Measurements from ENCODE around the gene EXOC3L1. TPM values are rescaled to one million over a fixed set of nuclear protein-coding genes. Genes with fewer than 3 reads are reported as not detected.
A peak's percentile ranks its signal among the peaks of the same experiment; 100 is the strongest.

Gene EXOC3L1
- total RNA-seq, 4 donors from 2014 or later, result 3.0 to 6.7 TPM; not detected in 2

DNA sequence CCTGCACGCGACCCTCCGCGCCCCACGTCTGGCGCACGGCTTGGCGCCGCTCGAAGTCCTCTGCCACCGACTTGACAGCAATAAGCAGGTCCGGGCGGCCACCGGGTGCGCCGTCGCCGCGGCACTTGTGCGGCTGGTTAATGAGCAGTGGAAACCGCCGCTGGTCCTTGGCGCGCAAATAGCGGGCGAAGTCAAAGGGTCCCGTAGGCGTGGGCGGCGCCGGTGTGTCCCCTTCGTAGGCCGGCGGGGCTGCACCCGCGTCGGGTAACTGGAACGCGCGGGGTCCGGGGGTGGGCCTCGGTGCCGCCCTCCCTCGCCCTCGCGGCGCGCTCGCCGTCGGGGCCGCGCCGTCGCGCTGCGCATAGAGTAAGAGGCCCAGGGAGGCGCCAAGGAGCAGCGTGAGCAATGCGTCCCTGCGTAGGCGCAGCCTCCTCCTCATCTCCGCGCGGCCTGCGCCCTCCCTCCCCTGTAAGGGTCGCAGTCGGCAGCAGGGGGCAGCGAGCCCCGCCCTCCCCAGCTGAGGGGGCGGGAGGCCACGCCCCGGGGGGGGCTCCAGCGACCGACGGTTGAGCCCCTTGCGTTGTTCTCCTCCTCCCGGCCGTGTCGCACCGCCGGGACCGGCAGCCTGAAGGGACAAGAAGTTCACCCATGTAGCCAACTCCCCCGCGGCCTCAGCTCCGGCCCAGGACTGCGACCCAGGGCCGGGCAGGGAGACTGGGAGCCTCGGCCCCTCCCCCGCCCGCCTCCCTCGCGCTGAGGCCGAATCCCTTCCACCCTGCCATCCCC is 39.7 kb downstream of the EXOC3L1 start:
- Histone ChIP-seq H3K27me3 (peaks cover 16% of the 10 kb centered on the region), H3K9me3 (no peaks in the 10 kb centered on the region), H3K36me3 (peaks cover 0 to 14% (median 0%) of the 10 kb centered on the region in 4 donors), H3K4me1 (peaks cover 11 to 22% (median 18%) of the 10 kb centered on the region in 4 donors), H3K27ac (peak overlapping the region; percentile 80 to 92 (median 87)), H3K4me3 (peak overlapping the region; percentile 30 to 66 (median 52))
- 14% methylated on average over 36 of the region's 94 CpGs; no CpG with 5 or more reads in 1 of the 2 donors for WGBS, 2 donors (ENCODE audit: low coverage in 1 of 2)
- intact Hi-C loops (cut with DNase I; ENCODE audit: low total_unique reads) (no loop called here), in situ Hi-C loops (cut with MboI; ENCODE audit: low pct_ligation_motif_present in 1 of 4, low pct_unique_long_range_greater_than_20kb in 1 of 4, low sequenced_read_pairs in 3 of 4) (loop anchor here in 3 of 4 donors (10.0 to 25.0 kb wide), 3 partner anchors 135 to 188 kb away; partner anchors contain the start of genes CES3 (in 1 of the 3) and CES4A (in 1 of the 3))
- no peak for DNase-seq
- TF ChIP-seq POLR2A (IDR thresholded peaks at IDR 0.05), result no peak
- TF ChIP-seq, protein P1, sequence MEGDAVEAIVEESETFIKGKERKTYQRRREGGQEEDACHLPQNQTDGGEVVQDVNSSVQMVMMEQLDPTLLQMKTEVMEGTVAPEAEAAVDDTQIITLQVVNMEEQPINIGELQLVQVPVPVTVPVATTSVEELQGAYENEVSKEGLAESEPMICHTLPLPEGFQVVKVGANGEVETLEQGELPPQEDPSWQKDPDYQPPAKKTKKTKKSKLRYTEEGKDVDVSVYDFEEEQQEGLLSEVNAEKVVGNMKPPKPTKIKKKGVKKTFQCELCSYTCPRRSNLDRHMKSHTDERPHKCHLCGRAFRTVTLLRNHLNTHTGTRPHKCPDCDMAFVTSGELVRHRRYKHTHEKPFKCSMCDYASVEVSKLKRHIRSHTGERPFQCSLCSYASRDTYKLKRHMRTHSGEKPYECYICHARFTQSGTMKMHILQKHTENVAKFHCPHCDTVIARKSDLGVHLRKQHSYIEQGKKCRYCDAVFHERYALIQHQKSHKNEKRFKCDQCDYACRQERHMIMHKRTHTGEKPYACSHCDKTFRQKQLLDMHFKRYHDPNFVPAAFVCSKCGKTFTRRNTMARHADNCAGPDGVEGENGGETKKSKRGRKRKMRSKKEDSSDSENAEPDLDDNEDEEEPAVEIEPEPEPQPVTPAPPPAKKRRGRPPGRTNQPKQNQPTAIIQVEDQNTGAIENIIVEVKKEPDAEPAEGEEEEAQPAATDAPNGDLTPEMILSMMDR (IDR thresholded peaks at IDR 0.05), result no peak
- no peak for TF ChIP-seq EP300 (IDR thresholded peaks at IDR 0.05; ENCODE audit: low read depth)
- TF ChIP-seq POLR2AphosphoS5 (IDR thresholded peaks at IDR 0.05), result no peak

DNA sequence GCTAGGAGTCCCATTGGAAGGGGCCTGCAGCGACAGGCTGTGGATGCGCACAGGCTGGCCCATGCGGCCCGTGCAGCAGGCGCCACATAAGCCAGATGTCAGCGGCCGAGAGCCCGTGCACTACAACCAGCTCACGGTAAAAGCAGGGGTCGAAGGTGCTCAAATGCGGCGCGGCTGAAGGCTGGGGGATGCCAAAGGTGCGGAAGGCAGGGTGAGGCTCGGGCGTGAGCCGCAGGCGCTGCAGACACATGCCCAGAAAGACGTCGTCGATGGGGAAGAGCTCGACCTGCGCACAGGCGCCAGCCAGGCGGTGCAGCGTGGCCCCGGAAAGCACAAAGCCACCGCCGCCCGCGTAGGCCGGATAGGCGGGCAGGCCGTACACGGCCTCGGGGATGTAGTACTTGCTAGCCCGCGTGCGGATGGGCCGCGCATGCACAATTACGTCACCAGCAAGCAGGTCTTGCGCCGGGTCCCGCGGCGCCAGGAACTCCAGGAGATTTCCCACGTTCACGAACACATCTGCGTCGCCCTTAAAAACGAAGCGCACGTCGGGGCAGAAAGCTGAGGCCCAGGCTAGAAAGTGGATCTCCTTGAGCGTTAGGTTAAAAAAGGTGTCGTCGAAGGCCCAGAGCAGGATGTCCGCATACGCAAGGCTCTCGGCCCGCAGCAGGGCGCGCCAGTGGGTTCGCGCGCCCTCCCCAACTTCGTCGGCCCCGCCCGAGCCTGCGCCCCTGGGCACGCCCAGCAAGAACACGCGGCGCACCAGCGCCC is 40.5 kb downstream of the EXOC3L1 start:
- TF ChIP-seq POLR2A (IDR thresholded peaks at IDR 0.05) (no peak), POLR2AphosphoS5 (IDR thresholded peaks at IDR 0.05) (no peak), EP300 (IDR thresholded peaks at IDR 0.05; ENCODE audit: low read depth) (no peak)
- TF ChIP-seq, protein P1 (IDR thresholded peaks at IDR 0.05), result no peak
- peaks cover 0 to 20% (median 0%) of the 10 kb centered on the region in 4 donors for H3K36me3 ChIP-seq
- no peak for DNase-seq
- intact Hi-C loops (cut with DNase I; ENCODE audit: low total_unique reads), result no loop called here
- H3K4me3 ChIP-seq, result peak overlapping the region in 1 of 4 donors; percentile 55
- no peaks in the 10 kb centered on the region for H3K9me3 ChIP-seq
- in situ Hi-C loops (cut with MboI; ENCODE audit: low pct_ligation_motif_present in 1 of 4, low pct_unique_long_range_greater_than_20kb in 1 of 4, low sequenced_read_pairs in 3 of 4), result loop anchor here in 3 of 4 donors (10.0 to 25.0 kb wide), 3 partner anchors 135 to 187 kb away; partner anchors contain the start of genes CES3 (in 1 of the 3) and CES4A (in 1 of the 3)
- peaks cover 16% of the 10 kb centered on the region for H3K27me3 ChIP-seq
- H3K27ac ChIP-seq, result peak overlapping the region in 2 of 4 donors; percentile 86 to 88
- WGBS, 2 donors (ENCODE audit: low coverage in 1 of 2), result 84% methylated on average over 70 of the region's 77 CpGs; no CpG with 5 or more reads in 1 of the 2 donors
- H3K4me1 ChIP-seq, result peaks cover 7 to 15% (median 12%) of the 10 kb centered on the region in 4 donors

DNA sequence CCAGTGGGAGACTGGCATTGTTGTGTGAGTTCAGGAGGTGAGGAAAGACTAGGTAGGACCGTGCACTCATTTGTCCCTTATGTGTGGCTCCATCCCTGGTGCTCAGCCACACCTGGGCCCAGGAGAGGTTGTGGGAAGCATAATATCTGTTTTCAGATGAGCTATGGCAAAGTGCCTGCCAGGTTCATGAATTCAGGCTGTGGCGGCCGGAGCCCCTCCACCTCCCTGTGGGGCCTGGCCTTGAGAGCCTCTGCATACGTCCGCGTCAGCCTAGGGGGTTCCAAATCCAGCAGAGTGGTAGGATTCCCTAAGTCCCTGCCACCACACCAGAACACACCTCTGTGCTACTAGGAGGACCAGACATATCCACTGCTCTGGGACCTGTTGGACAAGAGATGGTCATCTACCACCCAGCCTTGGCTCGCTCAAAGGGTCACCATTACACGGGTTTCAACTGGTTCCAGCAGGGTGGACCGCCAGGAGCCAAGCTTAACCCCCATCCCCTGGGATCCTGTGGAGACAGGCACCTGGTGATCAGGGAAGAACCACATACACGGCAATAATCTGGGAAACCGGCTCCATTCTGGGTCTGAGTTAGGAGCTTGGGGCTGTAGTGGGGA is 41.2 kb downstream of the EXOC3L1 start:
- in situ Hi-C loops (cut with MboI; ENCODE audit: low pct_ligation_motif_present in 1 of 4, low pct_unique_long_range_greater_than_20kb in 1 of 4, low sequenced_read_pairs in 3 of 4), result no loop called here
- H3K36me3 ChIP-seq, result peaks cover 0 to 26% (median 2%) of the 10 kb centered on the region in 4 donors

More for the DNA sequence above, 41.2 kb downstream of the EXOC3L1 start:
- Histone ChIP-seq H3K9me3 (no peaks in the 10 kb centered on the region), H3K4me1 (peaks cover 7 to 15% (median 12%) of the 10 kb centered on the region in 4 donors), H3K27me3 (peaks cover 16% of the 10 kb centered on the region), H3K4me3 (no peak overlapping the region), H3K27ac (no peak overlapping the region)
- 88% methylated on average over 11 of the region's 11 CpGs; no CpG with 5 or more reads in 1 of the 2 donors for WGBS, 2 donors (ENCODE audit: low coverage in 1 of 2)
- intact Hi-C loops (cut with DNase I; ENCODE audit: low total_unique reads), result no loop called here
- no peak for DNase-seq
- TF ChIP-seq POLR2AphosphoS5 (IDR thresholded peaks at IDR 0.05) (no peak), EP300 (IDR thresholded peaks at IDR 0.05; ENCODE audit: low read depth) (no peak), POLR2A (IDR thresholded peaks at IDR 0.05) (no peak)
- TF ChIP-seq, protein P1 (IDR thresholded peaks at IDR 0.05), result no peak
